Stimulated activated CD8-positive, alpha-beta memory T cell treated with anti-CD3 and anti-CD28 coated beads, Interleukin-15, amount 100 ng/mL, for 48 hours (primary cell): ENCODE data around the gene PLA2G2F.
"Not testable (repeated sequence)": the region's sequence is repeated elsewhere in the genome, so short reads cannot be mapped to it uniquely, and the experiment has no call there.

Source experiments
- DNase-seq, 2 donors: peaks; one replicate each; pipeline ENCODE4 v3.0.0-alpha.2; 2020; ENCODE audit warnings: low read depth in 2 of 2

The PLA2G2F gene

DNA sequence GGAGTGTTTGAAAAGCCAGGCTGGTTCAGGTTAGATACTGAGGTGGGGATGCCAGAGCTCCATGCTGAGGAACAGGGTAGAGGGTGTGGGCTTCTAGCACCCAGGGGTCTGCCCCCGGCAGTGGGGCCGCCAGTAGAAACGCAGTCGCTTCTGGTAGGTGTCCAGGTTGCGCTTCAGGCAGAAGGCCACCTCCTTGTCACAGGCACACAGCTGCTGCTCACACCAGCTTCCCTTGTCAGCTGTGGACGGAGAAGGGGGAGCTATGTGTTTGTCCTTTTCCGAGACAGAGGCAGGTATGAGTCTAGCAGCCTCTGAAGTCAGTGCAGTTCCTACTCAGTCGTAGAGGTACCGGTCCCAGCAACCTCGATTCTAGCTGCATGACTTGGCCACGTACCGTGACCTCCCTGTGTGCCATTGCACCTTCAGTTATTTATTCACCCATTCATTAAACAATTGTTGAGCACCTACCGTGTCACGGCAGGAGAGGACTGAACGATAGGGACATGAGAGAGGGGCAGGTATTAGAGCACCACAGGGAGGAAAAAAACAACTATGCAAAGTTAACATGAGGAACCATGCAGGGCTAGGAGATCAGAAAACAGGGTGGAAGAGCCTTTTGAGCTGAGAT lies 25.0 kb upstream of the PLA2G2F start:
- no peak for DNase-seq

DNA sequence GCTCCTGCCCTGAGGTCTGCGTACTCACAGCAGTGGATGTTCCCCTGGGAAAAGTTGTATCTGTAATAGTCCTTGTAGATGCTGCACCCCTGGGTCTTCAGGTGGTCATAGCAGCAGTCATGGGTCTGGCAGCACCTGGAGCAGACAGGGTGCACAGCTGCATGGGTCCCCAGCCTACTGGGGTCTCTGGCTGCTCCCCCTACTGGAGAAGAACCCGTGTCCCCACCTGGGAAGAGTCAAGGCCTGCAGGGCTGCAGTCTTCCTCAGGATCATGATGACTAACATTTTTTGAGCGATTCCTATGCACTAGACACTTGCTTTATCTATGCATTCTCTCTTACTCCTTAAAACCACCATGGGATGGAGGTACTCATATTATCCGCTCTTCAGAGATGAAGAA lies 23.6 kb upstream of the PLA2G2F start:
- DNase-seq, result no peak

- DNase-seq, result no peak
Observed at GRCh38 chr1:20115916-20116315, 23.2 kb upstream of the PLA2G2F start.

DNA sequence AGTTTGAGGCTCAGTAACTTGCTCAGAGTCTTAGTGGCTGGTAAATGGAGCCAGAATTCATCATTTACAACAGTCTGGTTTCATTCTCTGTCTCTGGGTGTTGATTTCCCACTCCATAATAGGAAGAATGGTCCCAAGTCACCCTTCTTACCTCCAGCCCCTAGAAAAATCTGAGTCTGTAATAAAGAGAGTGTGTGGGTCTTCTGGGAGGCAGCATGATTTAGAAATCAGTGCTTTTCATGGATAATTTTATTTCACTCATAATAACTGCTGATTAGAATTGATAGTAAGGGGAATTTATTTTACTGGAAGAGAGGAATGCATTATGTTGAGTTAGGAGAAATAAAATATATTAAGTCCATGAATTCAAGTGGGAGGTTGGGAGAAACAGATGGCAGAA lies 21.9 kb upstream of the PLA2G2F start:
- DNase-seq, result no peak

- no peak for DNase-seq
Observed at GRCh38 chr1:20119347-20119746, 19.8 kb upstream of the PLA2G2F start, which contains the start of gene PLA2G2D. PLA2G2D (minus strand) TSS chr1:20119536; CDS start chr1:20119498, 38 bp downstream.

- no peak for DNase-seq
Observed at GRCh38 chr1:20120796-20121195, 18.3 kb upstream of the PLA2G2F start.

- DNase-seq, result no peak
Observed at GRCh38 chr1:20123722-20124455, 15.2 kb upstream of the PLA2G2F start.

DNA sequence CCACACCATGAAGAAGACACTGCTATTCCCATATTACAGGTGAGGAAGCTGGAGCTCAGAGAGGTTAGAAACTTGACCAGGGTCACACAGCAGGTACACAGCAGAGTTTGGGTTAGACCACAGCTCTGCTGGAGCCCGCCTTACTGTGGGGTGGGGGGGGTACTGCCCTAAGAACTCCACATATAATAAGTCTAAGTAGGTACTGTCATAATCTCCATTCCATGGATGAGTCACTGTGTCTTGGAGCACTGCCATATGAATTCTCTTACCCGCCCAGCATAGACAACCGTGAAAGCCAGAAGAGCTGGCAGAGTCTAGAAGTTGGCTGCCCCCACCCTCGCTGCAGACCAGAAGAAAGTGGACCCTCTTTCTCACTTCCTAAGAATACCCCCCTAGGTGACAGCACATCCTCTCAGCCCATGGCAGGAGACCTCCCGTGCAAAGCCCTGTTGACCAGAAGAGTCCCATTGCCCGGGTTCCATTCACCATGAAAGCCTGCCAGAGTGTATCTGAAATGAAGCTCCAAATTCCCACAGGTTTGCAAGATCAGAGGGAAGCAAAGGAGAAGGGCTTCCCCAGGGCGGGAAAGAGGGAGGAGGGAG lies 14.6 kb upstream of the PLA2G2F start:
- DNase-seq, result no peak

- no peak for DNase-seq
Observed at GRCh38 chr1:20125100-20125499, 14.0 kb upstream of the PLA2G2F start.

DNA sequence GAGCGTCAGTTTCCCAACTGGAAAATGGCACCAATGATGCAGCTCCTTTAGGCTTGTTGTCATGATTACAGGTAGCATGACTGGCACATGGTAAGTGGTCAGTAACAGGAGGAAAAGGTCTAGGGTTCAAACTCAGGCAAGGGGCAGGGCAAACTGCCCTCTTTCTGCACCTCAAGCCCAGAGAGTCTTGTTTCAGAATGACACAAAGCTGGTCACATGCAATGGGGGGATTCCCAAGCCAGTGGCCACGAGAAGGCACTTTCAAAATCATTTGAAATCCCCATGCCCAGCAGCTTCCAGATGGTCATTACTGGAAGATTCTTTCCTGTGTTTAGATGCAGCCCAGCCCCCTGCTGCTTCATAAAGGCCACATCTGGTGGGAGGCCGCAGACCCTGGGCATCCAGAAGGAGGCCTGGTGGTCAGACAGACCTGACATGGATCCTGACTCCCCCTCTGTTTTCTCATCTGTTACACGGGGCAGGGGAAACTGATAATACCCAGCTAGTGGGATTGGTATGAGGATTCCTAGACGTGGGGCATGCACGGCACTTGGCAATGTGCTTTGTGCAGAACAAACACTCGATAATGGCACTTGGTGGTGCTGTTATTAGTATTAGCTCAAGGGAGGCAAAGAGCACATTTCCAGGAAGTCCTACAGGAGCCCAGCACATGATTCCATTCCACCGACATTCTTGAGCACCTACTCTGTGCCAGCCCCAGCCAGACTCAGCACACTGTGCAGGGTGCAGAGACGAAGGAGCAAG lies 12.9 kb upstream of the PLA2G2F start:
- no peak for DNase-seq

DNA sequence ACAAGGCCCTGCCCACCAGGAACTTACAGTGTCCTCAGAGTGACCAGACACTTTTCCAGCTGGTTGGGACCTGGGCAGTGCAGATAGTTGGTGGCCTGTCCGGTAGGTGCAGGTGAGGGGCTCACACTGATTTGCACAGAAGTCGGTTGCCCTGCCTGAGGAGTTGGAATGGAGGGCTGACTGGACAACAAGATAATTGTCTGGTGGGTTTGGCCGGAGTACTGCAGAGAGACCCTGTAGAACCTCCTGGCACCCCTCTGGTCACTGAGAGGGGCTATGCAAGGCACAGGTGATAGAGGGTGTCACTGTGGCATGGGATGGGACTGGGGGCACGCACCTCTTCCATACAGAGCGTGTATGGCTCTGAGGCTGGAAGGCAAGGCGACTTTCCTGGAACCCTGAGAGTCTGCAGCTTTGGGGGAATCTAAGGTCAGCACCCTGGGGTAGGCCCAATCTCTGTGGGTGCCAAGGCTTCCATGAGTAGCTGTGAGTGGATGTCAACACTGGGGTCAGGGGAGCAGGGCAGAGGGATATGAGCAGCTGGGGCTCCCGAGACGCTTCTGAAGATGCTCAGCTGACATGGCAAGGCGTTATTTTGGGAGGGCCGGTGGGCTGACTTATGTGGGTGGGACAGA lies 12.2 kb upstream of the PLA2G2F start:
- no peak for DNase-seq

- not testable (repeated sequence) for DNase-seq
Observed at GRCh38 chr1:20130518-20130917, 8.6 kb upstream of the PLA2G2F start.

- DNase-seq, result no peak
Observed at GRCh38 chr1:20134995-20135394, 4.1 kb upstream of the PLA2G2F start.

GRCh38 chr1:20136249-20136648 lies 2.9 kb upstream of the PLA2G2F start:
- no peak for DNase-seq

- no peak for DNase-seq
Observed at GRCh38 chr1:20137055-20137454, 2.1 kb upstream of the PLA2G2F start.

DNA sequence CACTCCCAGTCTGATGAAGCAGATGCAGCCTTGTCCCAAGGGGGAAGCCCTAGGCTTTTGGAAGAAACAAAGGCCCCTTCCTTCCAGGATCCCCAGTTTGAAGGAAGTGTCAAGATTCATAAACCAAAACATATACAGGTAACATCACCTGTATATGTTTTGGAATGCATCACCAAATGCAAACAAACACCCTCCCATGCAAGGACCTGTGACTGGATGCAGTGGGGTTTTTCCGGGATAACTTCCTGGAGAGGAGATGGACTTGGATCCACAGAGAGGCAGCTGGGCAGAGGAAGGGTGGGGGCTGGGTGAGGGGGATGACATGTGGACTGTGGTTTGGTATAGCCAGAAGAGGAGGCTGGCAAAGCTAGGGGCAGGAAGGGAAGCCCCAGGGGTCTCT lies 1.5 kb upstream of the PLA2G2F start:
- no peak for DNase-seq

DNA sequence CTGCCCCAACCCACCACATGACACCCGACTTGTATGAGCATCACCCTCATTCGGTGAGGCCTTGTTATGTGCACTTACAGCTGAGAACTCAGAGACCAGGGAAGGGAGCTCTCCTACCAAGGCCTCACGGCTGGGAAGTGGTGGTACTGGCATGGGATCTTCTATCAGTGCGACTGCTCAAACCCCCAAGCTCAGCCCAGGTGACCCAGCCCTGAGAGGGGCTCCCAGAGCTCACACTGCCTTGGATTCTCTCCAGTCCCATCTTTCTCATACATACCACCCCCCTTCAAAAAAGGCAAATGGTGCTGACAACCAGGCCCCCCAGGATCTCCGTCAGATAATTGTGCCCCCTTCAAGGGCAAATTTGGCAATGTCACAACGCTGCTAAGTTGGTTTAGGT lies 777 bp upstream of the PLA2G2F start:
- no peak for DNase-seq

GRCh38 chr1:20139776-20140612 lies 871 bp downstream of the PLA2G2F start:
- no peak for DNase-seq

- no peak for DNase-seq
Observed at GRCh38 chr1:20141001-20141400, 1.9 kb downstream of the PLA2G2F start.

DNA sequence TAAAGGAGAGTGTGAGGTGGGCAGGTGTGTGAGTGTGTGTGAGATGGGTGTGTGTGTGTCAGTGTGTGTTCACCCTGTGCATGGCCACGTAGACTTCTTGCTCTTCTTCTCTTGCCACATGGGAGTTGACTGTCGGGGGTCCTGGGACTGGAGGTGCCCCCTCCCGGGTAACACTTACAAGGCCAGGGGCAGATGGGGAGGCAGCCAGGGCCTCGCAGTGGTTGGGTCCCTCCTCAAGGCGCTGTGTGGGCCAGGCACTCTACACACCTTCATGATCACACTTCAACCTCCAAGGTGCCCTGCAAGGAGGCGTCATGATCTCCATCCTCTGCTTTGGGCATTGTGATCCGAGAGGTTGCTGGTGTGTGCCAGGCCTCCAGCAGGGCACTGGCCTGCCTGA lies 2.3 kb downstream of the PLA2G2F start:
- no peak for DNase-seq
